Kidney (tissue), 14 donors: Measurements from ENCODE around the gene SLC9A1. TPM values are rescaled to one million over a fixed set of nuclear protein-coding genes. Genes with fewer than 3 reads are reported as not detected.

ENCODE experiments used
- DNase-seq, 5 donors: peaks; one replicate each; pipeline ENCODE4 v3.0.0-alpha.2; 2013 to 2020
- FAIRE-seq: peaks from 2 replicates; lab custom pipeline; 2012; peaks lifted over from hg19 to GRCh38; lab: Jason Lieb, UNC
- H3K27ac ChIP-seq, 2 donors: one replicate each; pipeline ENCODE4 v1.7.0; 2013; ENCODE audit warnings: low read depth in 2 of 2, low read length in 2 of 2, inconsistent platforms in 1 of 2
- H3K27me3 ChIP-seq: one replicate; pipeline ENCODE4 v1.7.1; 2013; ENCODE audit warnings: low read length, inconsistent platforms; ENCODE audit not compliant: control insufficient read depth, insufficient read depth
- H3K36me3 ChIP-seq, 3 donors: one replicate each; pipeline versions ENCODE4 v1.7.0 to v1.7.1; 2013; ENCODE audit warnings: low read length in 3 of 3, control low read depth in 1 of 3, inconsistent platforms in 1 of 3; ENCODE audit not compliant: insufficient read depth in 3 of 3, control insufficient read depth in 2 of 3
- H3K4me1 ChIP-seq, 3 donors: one replicate each; pipeline versions ENCODE4 v1.7.0 to v1.7.1; 2013; ENCODE audit warnings: low read length in 3 of 3, inconsistent platforms in 1 of 3, low read depth in 1 of 3; ENCODE audit not compliant: control insufficient read depth in 2 of 3, insufficient read depth in 2 of 3
- H3K4me3 ChIP-seq, 3 donors: one replicate each; pipeline versions ENCODE4 v1.7.0 to v1.8.1; 2013; ENCODE audit warnings: low read length in 3 of 3, control low read depth in 1 of 3, inconsistent platforms in 1 of 3
- H3K9ac ChIP-seq, 3 donors: one replicate each; pipeline versions ENCODE4 v1.7.0 to v1.7.1; 2013; ENCODE audit warnings: low read length in 3 of 3, control low read depth in 1 of 3, inconsistent platforms in 1 of 3
- H3K9me3 ChIP-seq, 3 donors: one replicate each; pipeline versions ENCODE4 v1.7.0 to v1.7.1; 2013; ENCODE audit warnings: low read length in 3 of 3, control low read depth in 1 of 3, inconsistent platforms in 1 of 3; ENCODE audit not compliant: control insufficient read depth in 2 of 3, insufficient read depth in 1 of 3
- CTCF ChIP-seq: IDR thresholded peaks from 3 replicates; pipeline ENCODE4 v1.5.1; 2012; ENCODE audit warnings: mild to moderate bottlenecking, moderate library complexity, borderline replicate concordance; ENCODE audit not compliant: insufficient read depth; ENCODE audit errors: extremely low read depth
- intact Hi-C: fragments of 100-400 bp; cut with DNase I; formaldehyde crosslinking; loops from one replicate; pipeline ENCODE4 v1.11.1; 2022
- polyA plus RNA-seq: library from polyadenylated mRNA; stranded (reverse); fragments of 350-450 nt; fragmentation: Illumina TruSeq; extraction: RNeasy Lipid Tissue Mini Kit (QIAGEN cat#74804); gene quantifications from one replicate; pipeline ENCODE4 v1.2.3, GENCODE V29; 2014; ENCODE audit warnings: low read depth, low replicate concordance; ENCODE audit not compliant: insufficient read depth
- total RNA-seq: library from RNA; stranded (reverse); fragmentation: NEBNext Ultra II Directional; extraction: Animal tissue kit (Norgen Biotek cat#: 25700); gene quantifications from one replicate; pipeline ENCODE4 v1.2.1, GENCODE V29; 2021
- donor health status: control.
- donor health status: control.
- donor health status: control.
- donor health status: control.
- donor health status: control.
- donor health status: DM: yes; HTN: yes; CAD: no.
- donor health status: Normal renal cell carcinoma (clear cell type).

SLC9A1 gene
- total and polyA plus RNA-seq, 2 donors from 2014 or later, result 19.3 to 29.8 TPM

- peaks cover 0 to 4% (median 3%) of the 10 kb centered on the region in 3 donors for H3K4me1 ChIP-seq
- no peaks in the 10 kb centered on the region for H3K36me3 ChIP-seq
- no peaks in the 10 kb centered on the region for H3K27me3 ChIP-seq
- TF ChIP-seq CTCF, result peak; percentile 96
- no peak overlapping the region for H3K4me3 ChIP-seq
- no peak overlapping the region for H3K9ac ChIP-seq
- DNase-seq (peak; percentile 68 to 90 (median 84)), FAIRE-seq (no peak)
- no peaks in the 10 kb centered on the region for H3K9me3 ChIP-seq
- H3K27ac ChIP-seq, result no peak overlapping the region
- intact Hi-C loops, result loop anchor here (5.0 kb wide), 1 partner anchor 179 kb away; no protein-coding TSS in a partner anchor
These were observed 52.0 kb downstream of the SLC9A1 start for GRCh38 chr1:27102707-27103468.

- H3K4me1 ChIP-seq, result peaks cover 0 to 4% (median 3%) of the 10 kb centered on the region in 3 donors
These were observed 52.7 kb downstream of the SLC9A1 start for GRCh38 chr1:27102134-27102706.

GRCh38 chr1:27101696-27102095 is 53.2 kb downstream of the SLC9A1 start:
- no peak overlapping the region for H3K4me3 ChIP-seq
- peaks cover 0 to 4% (median 3%) of the 10 kb centered on the region in 3 donors for H3K4me1 ChIP-seq
- no peak for FAIRE-seq
- TF ChIP-seq CTCF, result no peak
- H3K9me3 ChIP-seq, result no peaks in the 10 kb centered on the region
- peak in 1 of 5 donors; percentile 81 for DNase-seq
- H3K36me3 ChIP-seq, result no peaks in the 10 kb centered on the region
- no peak overlapping the region for H3K27ac ChIP-seq
- no peaks in the 10 kb centered on the region for H3K27me3 ChIP-seq
- intact Hi-C loops, result loop anchor here (5.0 kb wide), 1 partner anchor 181 kb away; no protein-coding TSS in a partner anchor
- H3K9ac ChIP-seq, result no peak overlapping the region

More at GRCh38 chr1:27102134-27102706, 52.7 kb downstream of the SLC9A1 start:
- Histone ChIP-seq H3K9me3 (no peaks in the 10 kb centered on the region), H3K9ac (no peak overlapping the region), H3K36me3 (no peaks in the 10 kb centered on the region), H3K27ac (no peak overlapping the region), H3K4me3 (no peak overlapping the region), H3K27me3 (no peaks in the 10 kb centered on the region)
- TF ChIP-seq CTCF, result no peak
- DNase-seq (peak in 1 of 5 donors; percentile 77), FAIRE-seq (no peak)
- intact Hi-C loops, result loop anchor here (5.0 kb wide), 1 partner anchor 180 kb away; no protein-coding TSS in a partner anchor
